Pancreas (tissue), 10 donors: ENCODE data around the gene HDAC2. TPM values are rescaled to one million over a fixed set of nuclear protein-coding genes. Genes with fewer than 3 reads are reported as not detected.

ENCODE experiments used
- ATAC-seq, 4 donors: fragments of 200-7000 bp; cut with Tn5 transposase; one replicate each; pipeline versions ENCODE4 v1.8.0 to v1.9.1; 2020; ENCODE audit warnings: mild to moderate bottlenecking in 4 of 4, moderate library complexity in 4 of 4
- DNase-seq, 6 donors: peaks; one replicate each; pipeline ENCODE4 v3.0.0-alpha.2; 2020
- FAIRE-seq: peaks from 2 replicates; lab custom pipeline; 2012; peaks lifted over from hg19 to GRCh38; lab: Jason Lieb, UNC
- H3K27ac ChIP-seq, 4 donors: fragments of 200-600 bp; sonication (generic); 1 replicate in 3 of 4; 2 replicates in 1 of 4; pipeline versions ENCODE4 v1.5.0 to v1.8.0; 2020
- H3K27me3 ChIP-seq, 4 donors: fragments of 200-600 bp; one replicate each; pipeline ENCODE4 v1.8.0; 2021
- H3K36me3 ChIP-seq, 3 donors: fragments of 200-600 bp; sonication (generic) in 1 of 3; one replicate each; pipeline versions ENCODE4 v1.5.0 to v1.8.0; 2020 to 2021
- H3K4me1 ChIP-seq, 3 donors: fragments of 200-600 bp; one replicate each; pipeline ENCODE4 v1.8.0; 2021
- H3K4me3 ChIP-seq, 4 donors: fragments of 200-600 bp; sonication (generic) in 2 of 4; one replicate each; pipeline versions ENCODE4 v1.5.0 to v1.8.0; 2020 to 2021
- H3K9me3 ChIP-seq, 4 donors: fragments of 200-600 bp; one replicate each; pipeline ENCODE4 v1.8.0; 2021
- CTCF ChIP-seq, 4 donors: fragments of 200-600 bp; sonication (generic) in 3 of 4; IDR thresholded peaks; one replicate each; pipeline versions ENCODE4 v1.5.0 to v1.8.0; 2021; ENCODE audit warnings: antibody characterized with exemption in 4 of 4
- WGBS, 2 donors: extraction: QIAGEN DNeasy Blood & Tissue Kit; methylation state at CpG; one replicate each; pipeline ENCODE4 v1.1.7; 2013; 5-methylcytosine and 5-hydroxymethylcytosine counted together
- intact Hi-C, 3 donors: fragments of 100-400 bp; cut with DNase I; formaldehyde crosslinking; loops; one replicate each; pipeline versions ENCODE4 v1.11.1 to v1.14.2; 2022
- polyA plus RNA-seq, 2 donors: library from polyadenylated mRNA; stranded (reverse); fragments of 200-250 nt; gene quantifications; one replicate each; pipeline ENCODE4 v1.2.3, GENCODE V29; 2013
- total RNA-seq, 6 donors: library from RNA; stranded (reverse); fragmentation: NEBNext Ultra II Directional in 4 of 6; extraction: Animal tissue kit (Norgen Biotek cat#: 25700) in 4 of 6; gene quantifications; one replicate each; pipeline versions ENCODE4 v1.2.1 to v1.2.4, GENCODE V29; 2021 to 2023
- donor health status: healthy with polysubstance abuse.
- donor health status: DM: no; HTN: no; CAD: no; lungs with moderate emphysema.
- donor health status: DM: no; HTN: no; CAD: no.
- donor health status: control.
- donor health status: control.
- donor health status: Bipolar disorder and iron deficiency.
- donor health status: DM: yes; HTN: yes; CAD: no.
- donor health status: DM: no; HTN: no; CAD: no.
- donor health status: DM: no; HTN: no; CAD: no.
- donor health status: DM: yes; HTN: yes; CAD: no.

HDAC2 gene
- total and polyA plus RNA-seq, 8 donors, result 23.6 to 48.9 (median 32.2) TPM

DNA sequence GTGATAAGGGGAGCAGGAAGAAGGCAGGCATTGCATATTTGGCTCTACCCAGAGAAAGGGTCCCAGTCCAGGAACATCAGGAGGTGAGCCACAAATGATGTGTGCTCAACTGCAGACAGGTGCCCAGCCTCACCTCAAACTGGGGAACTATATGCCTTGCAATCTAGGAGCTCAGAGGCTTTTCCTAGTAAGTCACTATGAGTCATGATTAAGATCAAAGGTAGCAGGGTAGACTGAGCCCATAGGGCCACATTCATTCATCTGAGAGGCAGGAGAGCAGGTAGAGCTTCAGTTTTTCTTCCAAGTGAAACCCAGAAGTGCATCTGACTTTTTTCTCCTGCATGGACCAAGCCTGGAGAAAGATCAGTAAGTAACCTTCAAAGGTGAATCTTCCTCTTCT lies 82.5 kb downstream of the HDAC2 start:
- no peaks in the 10 kb centered on the region for H3K4me1 ChIP-seq
- ATAC-seq (no peak), FAIRE-seq (no peak), DNase-seq (no peak)
- TF ChIP-seq CTCF (IDR thresholded peaks at IDR 0.05), result no peak
- H3K4me3 ChIP-seq, result no peak overlapping the region
- H3K27ac ChIP-seq, result no peak overlapping the region
- no peaks in the 10 kb centered on the region for H3K27me3 ChIP-seq
- intact Hi-C loops, result loop anchor here in 1 of 3 donors (10.0 kb wide), 1 partner anchor 1114 kb away; no protein-coding TSS in a partner anchor
- H3K9me3 ChIP-seq, result no peaks in the 10 kb centered on the region
- H3K36me3 ChIP-seq, result no peaks in the 10 kb centered on the region

DNA sequence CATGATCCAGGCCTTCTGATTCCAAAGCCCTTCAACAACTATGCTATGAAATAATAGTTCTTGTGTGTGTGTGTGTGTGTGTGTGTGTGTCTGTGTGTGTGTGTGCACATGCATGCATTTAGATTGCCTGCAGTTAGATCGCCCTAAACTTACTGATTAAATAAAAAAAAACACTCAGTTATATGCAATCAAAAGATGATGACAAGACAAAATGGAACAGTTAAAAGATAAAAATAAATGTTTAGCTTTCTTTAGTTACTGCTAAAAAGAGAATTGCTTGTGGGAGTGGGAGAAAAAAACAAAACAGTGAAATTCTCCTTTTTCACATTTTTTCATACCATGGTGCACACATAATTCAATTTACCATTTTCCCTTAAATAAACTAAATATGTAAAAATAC lies 84.4 kb downstream of the HDAC2 start:
- Histone ChIP-seq H3K9me3 (no peaks in the 10 kb centered on the region), H3K27me3 (no peaks in the 10 kb centered on the region), H3K4me1 (no peaks in the 10 kb centered on the region), H3K36me3 (no peaks in the 10 kb centered on the region), H3K27ac (no peak overlapping the region), H3K4me3 (no peak overlapping the region)
- intact Hi-C loops, result loop anchor here in 1 of 3 donors (10.0 kb wide), 1 partner anchor 1112 kb away; no protein-coding TSS in a partner anchor
- ATAC-seq, result no peak
- no peak for TF ChIP-seq CTCF (IDR thresholded peaks at IDR 0.05)
- WGBS, 2 donors, result 87 to 92% methylated on average over 1 of the region's 1 CpG
- DNase-seq, result no peak
- FAIRE-seq, result no peak

DNA sequence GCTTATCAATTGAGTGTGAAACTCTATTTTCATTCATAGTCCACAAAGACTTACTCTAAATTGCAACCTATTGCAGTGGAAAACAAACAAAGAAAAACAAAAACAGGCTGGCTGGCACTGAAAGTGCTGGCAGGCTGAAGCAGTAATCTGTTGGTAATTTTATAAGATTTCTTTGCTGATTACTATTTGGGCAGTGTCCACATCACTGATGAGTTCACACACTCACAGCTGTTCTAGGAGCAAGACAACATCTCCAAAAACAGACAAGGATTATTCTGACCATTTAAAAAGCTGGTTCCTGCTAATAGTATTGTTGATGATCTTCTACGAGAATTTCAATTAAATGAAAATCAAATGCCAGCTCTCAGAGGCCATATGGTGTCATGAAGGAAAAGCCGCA lies 86.9 kb downstream of the HDAC2 start:
- 81 to 84% methylated on average over 2 of the region's 2 CpGs for WGBS, 2 donors
- intact Hi-C loops, result loop anchor here in 1 of 3 donors (10.0 kb wide), 1 partner anchor 1109 kb away; no protein-coding TSS in a partner anchor
- no peaks in the 10 kb centered on the region for H3K36me3 ChIP-seq
- H3K4me1 ChIP-seq, result peaks cover 0 to 4% (median 4%) of the 10 kb centered on the region in 3 donors
- no peak for DNase-seq
- no peak overlapping the region for H3K4me3 ChIP-seq
- H3K27ac ChIP-seq, result no peak overlapping the region
- H3K27me3 ChIP-seq, result no peaks in the 10 kb centered on the region
- H3K9me3 ChIP-seq, result no peaks in the 10 kb centered on the region
- no peak for TF ChIP-seq CTCF (IDR thresholded peaks at IDR 0.05)
- no peak for FAIRE-seq
- no peak for ATAC-seq

Other genes with a start within 250 kb of the HDAC2 start
- gene MARCKS, start 113.8 kb downstream of the HDAC2 start, total RNA-seq, result 100 to 1,000 TPM in 2 of 6 donors, 10 to 100 TPM in 4; 36.2 to 118 (median 66.0) TPM
- 10 to 100 TPM; 14.0 to 24.3 TPM for gene MARCKS, start 113.8 kb downstream of the HDAC2 start, polyA plus RNA-seq